ENCODE measurements around the gene FOLR1. TPM values are rescaled to one million over a fixed set of nuclear protein-coding genes. Genes with fewer than 3 reads are reported as not detected.

The FOLR1 gene
- total RNA-seq, 1 donor from 2014 or later: not detected

DNA sequence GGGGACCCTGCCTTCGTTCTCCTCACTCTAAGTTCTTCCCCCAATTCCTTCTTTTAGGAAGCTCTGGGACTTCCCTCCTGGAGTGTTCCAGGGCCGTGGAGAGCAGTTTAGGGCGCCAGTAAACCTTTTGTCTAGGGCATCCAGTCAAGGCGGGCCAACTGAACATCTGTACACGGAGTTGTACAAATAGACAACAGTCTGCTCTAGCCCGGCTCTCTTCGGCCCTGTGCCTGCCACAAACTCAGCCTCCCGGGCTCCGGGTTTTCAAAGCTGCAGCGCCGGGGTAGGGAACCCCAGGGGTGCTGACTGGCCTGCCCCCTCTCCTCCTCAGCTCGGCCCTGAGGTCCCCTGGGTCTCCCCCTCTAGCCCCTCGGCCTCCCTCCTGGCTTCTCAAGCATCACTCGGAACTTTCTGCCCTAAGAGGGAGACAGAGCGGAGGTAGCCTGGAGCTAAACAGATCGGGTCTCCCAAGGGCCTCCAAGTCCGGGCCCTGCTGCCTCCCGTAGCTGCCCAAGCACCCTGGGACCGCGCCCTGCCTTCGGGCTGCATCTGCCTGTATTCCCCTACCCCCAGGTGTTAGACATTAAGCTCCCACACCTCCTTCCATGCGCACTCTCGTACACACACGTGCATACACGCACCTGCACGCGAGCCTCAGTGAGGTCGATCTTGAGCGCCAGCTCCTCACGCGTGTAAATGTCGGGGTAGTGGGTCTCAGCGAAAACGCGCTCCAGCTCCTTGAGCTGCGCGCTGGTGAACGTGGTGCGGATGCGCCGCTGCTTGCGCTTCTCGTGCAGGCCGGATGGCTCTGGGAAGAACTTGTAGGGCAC, 48.7 kb downstream of the FOLR1 start:
- TF ChIP-seq CTCF (IDR thresholded peaks at IDR 0.05): no peak
- peaks cover 17% of the 10 kb centered on the region for H3K36me3 Mint-ChIP-seq (ENCODE audit: low read depth)
- CTCF ChIA-PET: no interaction called here
- POLR2A ChIA-PET: interaction anchor here (0.7 kb wide), 1 partner anchor 14 kb away, joined by 9 read pairs; no protein-coding TSS in a partner anchor
- intact Hi-C loops (cut with micrococcal nuclease): loop anchor here (5.0 kb wide), 1 partner anchor 172 kb away; no protein-coding TSS in a partner anchor
- no peaks in the 10 kb centered on the region for H3K9me3 Mint-ChIP-seq
- no peak for DNase-seq
- ATAC-seq (ENCODE audit: low read depth): no peak
- peak overlapping the region; percentile 74 for H3K4me3 Mint-ChIP-seq
- H3K4me1 Mint-ChIP-seq: peaks cover 34% of the 10 kb centered on the region
- H3K27me3 Mint-ChIP-seq: peaks cover 43% of the 10 kb centered on the region
- H3K27ac Mint-ChIP-seq: no peak overlapping the region

GRCh38 chr11:72241291-72241781, 49.4 kb downstream of the FOLR1 start:
- ChIA-PET POLR2A (interaction anchor here (0.7 kb wide), 1 partner anchor 14 kb away, joined by 9 read pairs; no protein-coding TSS in a partner anchor), CTCF (no interaction called here)
- intact Hi-C loops (cut with micrococcal nuclease): loop anchor here (5.0 kb wide), 1 partner anchor 171 kb away; no protein-coding TSS in a partner anchor
- TF ChIP-seq CTCF (IDR thresholded peaks at IDR 0.05): no peak
- Mint-ChIP-seq H3K27me3 (peaks cover 43% of the 10 kb centered on the region), H3K9me3 (no peaks in the 10 kb centered on the region), H3K36me3 (ENCODE audit: low read depth) (peaks cover 13% of the 10 kb centered on the region), H3K4me1 (peaks cover 34% of the 10 kb centered on the region), H3K27ac (no peak overlapping the region), H3K4me3 (peak overlapping the region; percentile 74)
- ATAC-seq (ENCODE audit: low read depth) (no peak), DNase-seq (no peak)

- ChIA-PET POLR2A (no interaction called here), CTCF (no interaction called here)
- Mint-ChIP-seq H3K9me3 (no peaks in the 10 kb centered on the region), H3K27me3 (peaks cover 43% of the 10 kb centered on the region), H3K4me3 (no peak overlapping the region), H3K36me3 (ENCODE audit: low read depth) (peaks cover 5% of the 10 kb centered on the region), H3K27ac (no peak overlapping the region), H3K4me1 (peaks cover 34% of the 10 kb centered on the region)
- ATAC-seq (ENCODE audit: low read depth) (no peak), DNase-seq (no peak)
- TF ChIP-seq CTCF (IDR thresholded peaks at IDR 0.05): no peak
- intact Hi-C loops (cut with micrococcal nuclease): loop anchor here (5.0 kb wide), 1 partner anchor 170 kb away; no protein-coding TSS in a partner anchor
Observed at GRCh38 chr11:72242141-72242540, 50.2 kb downstream of the FOLR1 start.

- ChIA-PET CTCF (no interaction called here), POLR2A (no interaction called here)
- Mint-ChIP-seq H3K9me3 (no peaks in the 10 kb centered on the region), H3K27me3 (peaks cover 43% of the 10 kb centered on the region), H3K4me3 (no peak overlapping the region), H3K4me1 (peaks cover 34% of the 10 kb centered on the region), H3K36me3 (ENCODE audit: low read depth) (no peaks in the 10 kb centered on the region), H3K27ac (no peak overlapping the region)
- intact Hi-C loops (cut with micrococcal nuclease): loop anchor here (5.0 kb wide), 1 partner anchor 169 kb away; no protein-coding TSS in a partner anchor
- no peak for DNase-seq
- no peak for TF ChIP-seq CTCF (IDR thresholded peaks at IDR 0.05)
- ATAC-seq (ENCODE audit: low read depth): no peak
Observed at GRCh38 chr11:72243173-72244059, 51.5 kb downstream of the FOLR1 start.

- no peaks in the 10 kb centered on the region for H3K9me3 Mint-ChIP-seq
- no peak within 1 kb of the TSS for H3K27ac Mint-ChIP-seq
- H3K27me3 Mint-ChIP-seq: peaks cover 43% of the 10 kb centered on the region
- H3K4me1 Mint-ChIP-seq: peaks cover 31% of the 10 kb centered on the region
- ATAC-seq (ENCODE audit: low read depth) (no peak), DNase-seq (no peak)
- TF ChIP-seq CTCF (IDR thresholded peaks at IDR 0.05): no peak
- H3K36me3 Mint-ChIP-seq (ENCODE audit: low read depth): no peaks in the 10 kb centered on the region
- ChIA-PET POLR2A (no interaction called here), CTCF (no interaction called here)
- H3K4me3 Mint-ChIP-seq: peak within 1 kb of the TSS; percentile 5
- intact Hi-C loops (cut with micrococcal nuclease): loop anchor here (5.0 kb wide), 1 partner anchor 168 kb away; no protein-coding TSS in a partner anchor
Observed at GRCh38 chr11:72244060-72244360, 52.1 kb downstream of the FOLR1 start, which contains the start of gene PHOX2A. Gene PHOX2A (minus strand): TSS chr11:72244176. CDS start chr11:72244004, 172 bp downstream.
